Measurements from ENCODE around the gene NT5M. TPM values are rescaled to one million over a fixed set of nuclear protein-coding genes. Genes with fewer than 3 reads are reported as not detected.
A peak's percentile ranks its signal among the peaks of the same experiment; 100 is the strongest.

NT5M gene
- total and polyA plus RNA-seq, 9 of the 15 experiments (the other 6 are each of a cell fraction or from before 2014, with no cell fraction given): 0.24 to 10.1 (median 3.4) TPM

DNA sequence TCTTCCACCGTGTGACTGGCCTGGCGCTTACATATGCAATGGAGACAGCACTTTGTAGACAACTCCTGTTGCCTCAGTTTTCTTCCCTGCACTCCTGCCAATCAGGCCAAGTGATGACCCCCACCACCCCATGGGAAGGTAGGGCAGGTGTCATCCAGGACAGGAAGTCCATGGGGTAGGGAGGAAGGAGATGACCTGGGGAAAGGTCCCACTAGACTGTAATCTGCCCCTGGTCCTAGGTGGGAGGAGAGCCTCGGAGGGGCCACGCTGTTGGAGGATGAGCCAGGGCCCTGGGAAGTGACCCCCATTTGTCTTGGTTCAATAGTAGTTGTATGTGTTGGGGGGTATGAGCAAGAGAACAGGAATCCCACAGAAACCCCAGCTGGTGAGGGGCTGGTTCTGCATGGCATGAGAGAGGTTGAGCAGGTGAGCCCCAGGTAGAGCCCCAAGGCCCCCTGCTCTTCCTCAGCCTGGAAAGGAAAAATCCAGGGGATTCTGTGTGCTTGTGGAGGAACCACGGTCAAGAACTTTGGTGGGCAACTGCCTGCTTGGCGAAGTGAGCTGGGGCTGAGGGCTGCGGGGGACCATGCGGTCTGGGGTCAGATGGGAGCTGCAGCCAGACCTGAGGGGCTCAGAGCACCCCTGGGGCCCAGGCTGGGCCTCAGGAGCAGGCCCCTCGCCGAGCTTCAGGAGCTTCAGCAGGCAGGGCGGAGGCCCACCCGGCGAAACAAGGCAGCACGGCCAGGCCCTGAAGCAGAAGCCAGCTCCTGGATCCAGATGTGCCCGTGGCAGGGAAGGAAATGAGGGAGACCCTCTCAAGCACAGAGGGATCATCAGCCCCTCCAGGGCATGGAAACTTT lies 50.7 kb downstream of the NT5M start (continued):
- TF ChIP-seq, protein P1, sequence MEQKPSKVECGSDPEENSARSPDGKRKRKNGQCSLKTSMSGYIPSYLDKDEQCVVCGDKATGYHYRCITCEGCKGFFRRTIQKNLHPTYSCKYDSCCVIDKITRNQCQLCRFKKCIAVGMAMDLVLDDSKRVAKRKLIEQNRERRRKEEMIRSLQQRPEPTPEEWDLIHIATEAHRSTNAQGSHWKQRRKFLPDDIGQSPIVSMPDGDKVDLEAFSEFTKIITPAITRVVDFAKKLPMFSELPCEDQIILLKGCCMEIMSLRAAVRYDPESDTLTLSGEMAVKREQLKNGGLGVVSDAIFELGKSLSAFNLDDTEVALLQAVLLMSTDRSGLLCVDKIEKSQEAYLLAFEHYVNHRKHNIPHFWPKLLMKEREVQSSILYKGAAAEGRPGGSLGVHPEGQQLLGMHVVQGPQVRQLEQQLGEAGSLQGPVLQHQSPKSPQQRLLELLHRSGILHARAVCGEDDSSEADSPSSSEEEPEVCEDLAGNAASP (IDR thresholded peaks at IDR 0.05): no peak
- TF ChIP-seq ZNF224 (CRISPR knock-in tag; IDR thresholded peaks at IDR 0.05): no peak
- TF ChIP-seq ZNF584 (CRISPR knock-in tag; IDR thresholded peaks at IDR 0.05; ENCODE audit: low read depth): no peak

DNA sequence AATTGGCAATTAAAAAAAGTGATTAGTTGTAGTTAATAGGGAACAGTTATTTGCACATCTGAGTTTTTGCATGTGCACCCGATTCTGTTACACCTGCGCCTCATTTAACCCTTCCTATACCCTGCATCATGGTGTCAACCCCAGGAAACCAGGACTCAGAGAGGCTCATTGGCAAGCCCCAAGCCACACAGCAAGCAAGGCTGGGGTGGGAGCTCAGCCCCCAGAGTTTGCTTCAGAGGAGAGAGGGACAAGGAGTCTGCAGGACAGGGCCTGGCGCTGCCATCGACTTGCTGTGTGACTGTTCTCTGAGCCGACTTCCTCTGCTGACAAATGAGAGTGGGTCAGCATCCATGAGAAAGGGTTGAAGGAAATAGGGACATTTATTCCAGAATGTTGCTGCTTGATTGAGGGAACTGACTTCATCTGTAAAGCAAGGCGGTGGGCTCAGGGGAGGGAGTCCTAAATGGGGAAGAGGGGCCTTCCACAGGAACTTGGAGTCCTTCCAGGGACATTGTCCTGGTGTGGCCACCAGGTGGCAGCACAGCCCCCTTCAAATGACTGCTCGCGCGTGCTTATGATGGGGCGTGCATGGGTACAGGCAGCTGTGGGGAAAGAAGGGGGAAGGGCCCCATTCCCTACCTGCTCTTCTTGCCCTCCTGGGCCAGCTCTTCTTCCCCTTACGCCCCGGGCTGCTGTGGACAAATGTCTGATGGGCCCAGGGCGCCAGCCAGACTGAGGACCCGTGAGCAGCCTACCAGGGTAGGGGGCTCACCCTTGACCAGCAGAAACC lies 51.6 kb downstream of the NT5M start:
- ChIA-PET CTCF (ENCODE audit: low intra/inter-chr PET ratio) (interaction anchor here (0.6 to 3.2 kb wide), 5 partner anchors 85 to 288 kb away, joined by 4 to 59 read pairs (median 6); partner anchors contain the start of gene RASD1), POLR2A (interaction anchor here (0.7 to 0.9 kb wide), 2 partner anchors 94 to 309 kb away, joined by 3 read pairs; no protein-coding TSS in a partner anchor)
- WGBS (ENCODE audit: insufficient coverage, low coverage, missing lambda C conversion rate): 29% methylated on average over 14 of the region's 14 CpGs
- no peak overlapping the region for H3K27ac ChIP-seq (ENCODE audit: extremely low read depth, low read depth, low read length)
- DNase-seq (ENCODE audit: extremely low read depth in 1 of 4, low spot score in 3 of 4): peak; percentile 70 to 78 (median 72)
- BruUV-seq (replicated peaks): no TSS peak
- no peak overlapping the region for H3K4me3 ChIP-seq
- intact Hi-C loops (cut with micrococcal nuclease): loop anchor here (2.0 to 5.0 kb wide), 4 partner anchors 48 to 214 kb away; partner anchors contain the start of gene RASD1
- H3K27me3 ChIP-seq (ENCODE audit: control insufficient read depth in 2 of 2, insufficient read depth in 2 of 2, low read length in 2 of 2): no peaks in the 10 kb centered on the region
- H3K9me3 ChIP-seq (replicated peaks; ENCODE audit: control insufficient read depth, insufficient read depth, low read depth, low read length): no peaks in the 10 kb centered on the region
- peak overlapping the region; percentile 77 for H2AFZ ChIP-seq (ENCODE audit: low read depth, low read length)
- H3K9ac ChIP-seq (ENCODE audit: insufficient read depth in 1 of 2, low read depth in 2 of 2, low read length in 2 of 2): no peak overlapping the region
- FAIRE-seq: peak; percentile 65
- H3K79me2 ChIP-seq (ENCODE audit: control insufficient read depth, insufficient read depth, low read length): no peaks in the 10 kb centered on the region
- H3K9me1 ChIP-seq (ENCODE audit: control insufficient read depth, insufficient read depth, low read length): no peaks in the 10 kb centered on the region
- H3K4me1 ChIP-seq (replicated peaks in 1 of 2; ENCODE audit: control insufficient read depth in 2 of 2, insufficient read depth in 2 of 2, low read length in 2 of 2): peaks cover 7 to 40% of the 10 kb centered on the region in 2 experiments; a peak in 4 of 5 replicates
- H3K4me2 ChIP-seq (ENCODE audit: insufficient read depth, low read length): peak overlapping the region; percentile 25; the same call in 1 of the 2 replicates
- ATAC-seq: peak; percentile 74
- in situ Hi-C loops (cut with MboI): loop anchor here (5.0 kb wide), 3 partner anchors 148 to 288 kb away; no protein-coding TSS in a partner anchor
- H4K20me1 ChIP-seq (replicated peaks; ENCODE audit: control insufficient read depth, insufficient read depth, low read length): no peaks in the 10 kb centered on the region
- no peaks in the 10 kb centered on the region for H3K36me3 ChIP-seq (ENCODE audit: control insufficient read depth, insufficient read depth, low read length)
- no peak for TF ChIP-seq GATAD2A (IDR thresholded peaks at IDR 0.05)
- TF ChIP-seq, protein P2, sequence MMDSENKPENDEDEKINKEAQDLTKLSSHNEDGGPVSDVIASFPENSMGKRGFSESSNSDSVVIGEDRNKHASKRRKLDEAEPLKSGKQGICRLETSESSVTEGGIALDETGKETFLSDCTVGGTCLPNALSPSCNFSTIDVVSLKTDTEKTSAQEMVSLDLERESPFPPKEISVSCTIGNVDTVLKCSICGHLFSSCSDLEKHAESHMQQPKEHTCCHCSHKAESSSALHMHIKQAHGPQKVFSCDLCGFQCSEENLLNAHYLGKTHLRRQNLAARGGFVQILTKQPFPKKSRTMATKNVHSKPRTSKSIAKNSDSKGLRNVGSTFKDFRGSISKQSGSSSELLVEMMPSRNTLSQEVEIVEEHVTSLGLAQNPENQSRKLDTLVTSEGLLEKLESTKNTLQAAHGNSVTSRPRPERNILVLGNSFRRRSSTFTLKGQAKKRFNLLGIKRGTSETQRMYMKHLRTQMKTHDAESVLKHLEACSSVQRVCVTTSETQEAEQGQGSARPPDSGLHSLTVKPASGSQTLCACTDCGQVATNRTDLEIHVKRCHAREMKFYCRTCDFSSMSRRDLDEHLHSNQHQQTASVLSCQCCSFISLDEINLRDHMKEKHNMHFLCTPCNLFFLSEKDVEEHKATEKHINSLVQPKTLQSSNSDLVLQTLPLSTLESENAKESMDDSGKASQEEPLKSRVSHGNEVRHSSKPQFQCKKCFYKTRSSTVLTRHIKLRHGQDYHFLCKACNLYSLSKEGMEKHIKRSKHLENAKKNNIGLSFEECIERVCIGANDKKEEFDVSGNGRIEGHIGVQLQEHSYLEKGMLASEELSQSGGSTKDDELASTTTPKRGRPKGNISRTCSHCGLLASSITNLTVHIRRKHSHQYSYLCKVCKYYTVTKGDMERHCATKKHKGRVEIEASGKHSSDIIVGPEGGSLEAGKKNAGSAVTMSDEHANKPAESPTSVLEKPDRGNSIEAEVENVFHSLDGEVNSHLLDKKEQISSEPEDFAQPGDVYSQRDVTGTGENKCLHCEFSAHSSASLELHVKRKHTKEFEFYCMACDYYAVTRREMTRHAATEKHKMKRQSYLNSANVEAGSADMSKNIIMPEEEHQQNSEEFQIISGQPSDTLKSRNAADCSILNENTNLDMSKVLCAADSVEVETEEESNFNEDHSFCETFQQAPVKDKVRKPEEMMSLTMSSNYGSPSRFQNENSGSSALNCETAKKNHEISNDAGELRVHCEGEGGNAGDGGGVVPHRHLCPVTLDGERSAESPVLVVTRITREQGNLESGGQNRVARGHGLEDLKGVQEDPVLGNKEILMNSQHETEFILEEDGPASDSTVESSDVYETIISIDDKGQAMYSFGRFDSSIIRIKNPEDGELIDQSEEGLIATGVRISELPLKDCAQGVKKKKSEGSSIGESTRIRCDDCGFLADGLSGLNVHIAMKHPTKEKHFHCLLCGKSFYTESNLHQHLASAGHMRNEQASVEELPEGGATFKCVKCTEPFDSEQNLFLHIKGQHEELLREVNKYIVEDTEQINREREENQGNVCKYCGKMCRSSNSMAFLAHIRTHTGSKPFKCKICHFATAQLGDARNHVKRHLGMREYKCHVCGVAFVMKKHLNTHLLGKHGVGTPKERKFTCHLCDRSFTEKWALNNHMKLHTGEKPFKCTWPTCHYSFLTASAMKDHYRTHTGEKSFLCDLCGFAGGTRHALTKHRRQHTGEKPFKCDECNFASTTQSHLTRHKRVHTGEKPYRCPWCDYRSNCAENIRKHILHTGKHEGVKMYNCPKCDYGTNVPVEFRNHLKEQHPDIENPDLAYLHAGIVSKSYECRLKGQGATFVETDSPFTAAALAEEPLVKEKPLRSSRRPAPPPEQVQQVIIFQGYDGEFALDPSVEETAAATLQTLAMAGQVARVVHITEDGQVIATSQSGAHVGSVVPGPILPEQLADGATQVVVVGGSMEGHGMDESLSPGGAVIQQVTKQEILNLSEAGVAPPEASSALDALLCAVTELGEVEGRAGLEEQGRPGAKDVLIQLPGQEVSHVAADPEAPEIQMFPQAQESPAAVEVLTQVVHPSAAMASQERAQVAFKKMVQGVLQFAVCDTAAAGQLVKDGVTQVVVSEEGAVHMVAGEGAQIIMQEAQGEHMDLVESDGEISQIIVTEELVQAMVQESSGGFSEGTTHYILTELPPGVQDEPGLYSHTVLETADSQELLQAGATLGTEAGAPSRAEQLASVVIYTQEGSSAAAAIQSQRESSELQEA (IDR thresholded peaks at IDR 0.05; ENCODE audit: low read depth): no peak

Measured in K562 (cell line).